HG03565 (cell line): ENCODE results near the gene CDH23.

Source experiments
- ATAC-seq: cut with Tn5 transposase; IDR thresholded peaks from one replicate; pipeline ENCODE4 v1.9.1; 2021; ENCODE audit warnings: mild to moderate bottlenecking, moderate library complexity; ENCODE audit not compliant: unreplicated experiment

The CDH23 gene

DNA sequence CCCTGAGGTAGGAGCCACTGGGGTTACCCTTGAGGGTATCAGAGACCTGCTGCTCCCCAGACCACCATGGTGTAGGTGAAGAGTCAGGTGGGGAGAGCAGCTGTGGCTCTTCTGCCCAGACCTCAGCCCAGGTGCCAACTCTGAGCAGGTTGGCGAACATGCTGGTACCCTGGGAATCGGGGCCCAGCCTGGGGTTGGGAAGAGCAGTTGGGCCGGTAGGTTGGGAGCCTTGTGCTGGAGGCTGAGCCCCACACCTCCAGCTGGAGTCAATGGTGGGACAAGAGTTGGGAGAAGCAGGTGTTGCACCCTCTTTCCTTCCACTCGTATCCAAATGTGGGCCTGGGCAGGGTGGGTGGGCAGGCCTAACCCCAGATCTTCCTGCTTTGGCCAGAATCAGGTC lies 114.5 kb downstream of the CDH23 start:
- no peak for ATAC-seq

GRCh38 chr10:71512312-71512711 lies 115.6 kb downstream of the CDH23 start:
- ATAC-seq, result no peak

GRCh38 chr10:71512761-71513539 lies 116.2 kb downstream of the CDH23 start:
- no peak for ATAC-seq

DNA sequence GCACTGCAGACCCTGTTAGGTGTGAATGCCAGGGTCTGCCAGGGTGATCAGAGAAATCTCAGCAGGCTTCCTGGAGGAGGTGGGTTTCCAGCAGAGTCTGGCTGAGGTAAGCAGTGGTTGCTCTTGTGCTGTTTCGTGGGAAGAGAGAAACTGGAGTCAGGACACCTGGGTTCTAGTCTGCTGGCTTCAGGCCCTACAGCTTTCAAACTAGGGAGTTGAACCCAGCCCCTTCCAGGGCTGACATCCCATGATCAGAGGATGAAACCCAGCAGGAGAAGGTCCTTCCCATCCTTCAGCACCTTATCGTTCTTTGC lies 116.8 kb downstream of the CDH23 start:
- no peak for ATAC-seq

DNA sequence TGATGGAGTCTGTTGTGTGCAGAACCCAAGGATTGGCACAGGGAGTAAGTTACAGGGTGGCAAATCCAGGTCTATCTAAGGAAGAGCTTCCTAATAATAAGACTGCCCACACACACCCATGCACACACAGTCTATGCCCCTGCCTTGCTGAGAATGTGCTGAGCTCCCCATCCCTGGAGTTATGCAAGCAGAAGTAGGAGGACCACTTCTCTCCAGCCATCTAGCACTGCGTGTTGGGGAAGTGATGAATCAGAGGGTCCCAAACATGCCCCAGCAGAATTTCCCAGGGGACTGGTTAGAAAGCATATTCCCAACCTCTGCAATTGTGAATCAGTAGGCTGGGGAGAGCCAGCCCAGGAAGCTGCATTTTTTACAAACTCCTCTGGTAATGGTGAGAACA lies 117.2 kb downstream of the CDH23 start:
- ATAC-seq, result no peak

DNA sequence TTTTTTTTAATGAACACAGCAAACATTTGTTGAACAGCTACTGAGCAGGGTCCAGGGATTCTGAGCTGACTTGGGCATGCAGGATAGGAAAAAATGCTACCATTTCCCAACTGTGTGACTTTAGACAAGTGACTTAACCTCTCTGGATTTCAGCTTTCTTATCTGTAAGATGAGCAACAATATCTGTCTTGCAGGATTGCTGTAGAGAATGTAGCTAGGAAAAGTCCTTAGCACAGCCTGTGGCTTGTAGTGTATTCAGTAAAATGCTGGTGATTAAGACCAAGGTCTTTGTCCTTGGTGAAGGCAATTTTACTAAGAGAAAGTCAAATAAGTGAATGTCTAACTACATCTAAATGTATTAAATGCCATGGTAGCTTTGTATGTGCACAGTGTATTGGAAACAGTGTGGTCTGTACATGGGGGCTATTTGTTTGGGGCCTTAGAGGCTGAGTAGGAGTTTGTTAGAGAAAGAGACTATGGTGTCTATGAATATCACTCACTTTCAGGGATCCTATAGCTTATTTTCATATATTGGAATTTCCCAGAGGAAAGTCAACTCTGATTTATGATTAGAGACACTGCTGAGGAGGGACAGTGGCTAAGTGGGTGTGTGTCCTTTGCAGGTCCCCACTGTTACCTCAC lies 118.9 kb downstream of the CDH23 start:
- ATAC-seq, result no peak

DNA sequence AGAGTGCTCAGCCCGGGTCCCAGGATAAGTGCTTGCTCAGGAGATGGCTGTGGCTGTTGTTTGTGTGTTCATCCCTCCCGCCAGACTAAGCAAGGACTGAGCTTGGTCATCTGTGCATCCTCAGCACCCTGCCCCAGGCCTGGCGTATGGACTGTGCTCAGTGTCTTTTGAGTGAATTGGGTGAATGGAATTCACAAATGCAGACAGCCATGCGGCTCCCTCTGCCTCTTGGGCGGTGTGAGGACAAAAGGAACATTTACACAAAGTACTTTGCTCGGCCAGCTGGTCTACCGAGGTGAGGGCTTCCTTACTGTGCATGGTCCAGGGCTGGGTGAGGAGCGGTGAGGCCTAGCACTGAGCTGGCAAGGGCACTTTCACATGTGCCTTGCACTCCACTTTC lies 120.2 kb downstream of the CDH23 start:
- ATAC-seq, result no peak

GRCh38 chr10:71517298-71518169 lies 120.8 kb downstream of the CDH23 start:
- no peak for ATAC-seq

GRCh38 chr10:71520042-71520441 lies 123.3 kb downstream of the CDH23 start:
- ATAC-seq, result no peak

DNA sequence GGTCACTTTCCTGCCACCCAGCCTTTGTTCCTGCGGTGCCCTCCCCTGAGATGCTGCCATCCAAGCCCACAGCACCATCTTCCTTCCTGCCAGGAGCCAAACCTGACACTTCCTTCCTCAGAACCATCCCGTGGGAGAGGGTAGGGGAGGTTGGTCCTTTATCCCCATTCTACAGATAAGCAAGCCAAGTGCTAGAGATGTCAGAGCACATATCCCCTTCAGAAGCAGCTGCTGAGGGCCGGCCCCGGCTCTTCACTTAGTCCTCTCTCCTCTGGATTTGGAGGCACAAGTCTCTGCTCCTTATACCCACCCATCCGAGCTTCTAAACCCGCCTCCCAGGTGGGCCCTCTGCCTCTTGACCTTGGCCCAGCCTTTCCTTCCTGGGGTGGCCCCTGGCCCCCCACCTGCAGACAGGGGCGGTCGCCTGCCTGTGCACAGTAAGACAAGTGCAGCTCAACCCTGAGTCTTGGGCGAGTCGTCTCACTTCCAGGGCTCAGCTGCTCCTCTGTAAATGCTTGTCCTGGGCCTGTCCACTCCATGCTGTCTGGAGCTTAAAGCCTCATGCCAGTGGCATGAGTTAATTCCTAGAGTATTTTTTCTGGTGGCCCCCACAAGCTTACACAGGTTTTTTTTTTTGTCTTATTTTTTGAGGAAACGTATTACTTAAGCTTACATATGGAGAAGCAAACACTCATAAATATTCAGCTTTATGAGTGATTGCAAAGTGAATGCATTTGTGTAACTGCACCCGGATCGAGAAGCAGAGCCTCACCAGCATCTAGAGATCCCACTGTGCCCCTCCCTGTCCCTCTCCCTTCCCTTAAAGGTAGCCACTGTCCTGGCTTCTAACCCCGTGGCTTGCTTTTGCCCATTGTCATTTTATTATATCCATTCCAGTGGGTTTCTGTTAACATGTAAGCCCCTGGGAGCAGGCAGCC lies 125.1 kb downstream of the CDH23 start:
- no peak for ATAC-seq

DNA sequence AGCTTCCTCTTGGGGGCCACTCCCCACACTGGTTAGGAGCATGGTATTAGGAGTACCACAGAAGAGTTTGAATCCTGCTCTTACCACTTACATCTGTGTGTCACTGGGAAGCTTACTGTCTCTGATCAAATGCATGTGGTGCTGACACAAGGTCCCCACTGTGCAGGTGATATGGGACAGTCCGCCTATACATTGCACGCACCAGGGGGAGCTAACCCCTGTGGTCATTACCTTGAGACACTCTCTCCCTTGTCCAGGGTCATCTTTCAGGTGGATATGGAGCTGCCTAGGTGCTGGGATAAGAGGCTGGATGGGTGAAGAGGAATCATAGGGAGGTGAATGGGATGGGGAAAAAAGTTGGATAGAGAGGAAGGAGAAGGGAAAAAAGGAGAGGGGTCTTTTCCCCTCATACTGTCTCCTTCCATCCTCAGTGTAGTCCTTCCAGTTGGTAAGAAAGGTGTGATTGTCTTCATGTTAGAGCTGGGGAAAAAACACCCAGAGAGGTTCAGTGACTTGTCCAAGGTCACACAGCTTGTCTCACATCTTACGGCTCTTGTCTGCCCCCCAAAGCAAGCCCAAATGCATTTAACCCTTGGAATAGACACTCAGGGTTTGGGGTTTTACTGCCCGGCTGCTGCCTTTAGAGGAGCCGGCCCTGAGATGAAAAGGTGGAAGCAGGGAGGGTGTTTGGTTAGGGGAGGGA lies 125.9 kb downstream of the CDH23 start:
- no peak for ATAC-seq

- ATAC-seq, result no peak
Measured at GRCh38 chr10:71523756-71524155, 127.0 kb downstream of the CDH23 start.

- ATAC-seq, result no peak
Measured at GRCh38 chr10:71525092-71525491, 128.4 kb downstream of the CDH23 start.

DNA sequence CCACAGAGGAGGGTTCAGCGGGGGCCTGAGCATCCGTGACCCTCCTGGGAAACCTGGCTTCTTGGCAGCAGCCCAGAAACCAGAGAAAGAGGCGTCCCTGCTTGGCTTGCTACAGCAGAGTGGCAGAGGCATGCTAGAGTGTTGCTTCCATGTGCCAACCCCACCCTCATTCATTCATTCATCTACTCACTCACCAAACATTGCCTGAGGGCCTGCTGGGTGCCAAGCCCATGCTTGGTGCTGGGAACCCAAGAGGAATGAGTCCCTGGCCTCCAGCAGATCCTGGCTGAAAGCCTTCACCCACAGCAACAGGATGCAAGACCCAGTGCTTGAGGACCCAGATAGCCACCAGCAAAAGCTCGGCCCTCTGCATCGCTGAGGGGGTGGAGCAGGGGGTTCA lies 129.0 kb downstream of the CDH23 start:
- no peak for ATAC-seq

GRCh38 chr10:71526653-71527052 lies 129.9 kb downstream of the CDH23 start:
- no peak for ATAC-seq

- no peak for ATAC-seq
Measured at GRCh38 chr10:71527135-71527534, 130.4 kb downstream of the CDH23 start.

DNA sequence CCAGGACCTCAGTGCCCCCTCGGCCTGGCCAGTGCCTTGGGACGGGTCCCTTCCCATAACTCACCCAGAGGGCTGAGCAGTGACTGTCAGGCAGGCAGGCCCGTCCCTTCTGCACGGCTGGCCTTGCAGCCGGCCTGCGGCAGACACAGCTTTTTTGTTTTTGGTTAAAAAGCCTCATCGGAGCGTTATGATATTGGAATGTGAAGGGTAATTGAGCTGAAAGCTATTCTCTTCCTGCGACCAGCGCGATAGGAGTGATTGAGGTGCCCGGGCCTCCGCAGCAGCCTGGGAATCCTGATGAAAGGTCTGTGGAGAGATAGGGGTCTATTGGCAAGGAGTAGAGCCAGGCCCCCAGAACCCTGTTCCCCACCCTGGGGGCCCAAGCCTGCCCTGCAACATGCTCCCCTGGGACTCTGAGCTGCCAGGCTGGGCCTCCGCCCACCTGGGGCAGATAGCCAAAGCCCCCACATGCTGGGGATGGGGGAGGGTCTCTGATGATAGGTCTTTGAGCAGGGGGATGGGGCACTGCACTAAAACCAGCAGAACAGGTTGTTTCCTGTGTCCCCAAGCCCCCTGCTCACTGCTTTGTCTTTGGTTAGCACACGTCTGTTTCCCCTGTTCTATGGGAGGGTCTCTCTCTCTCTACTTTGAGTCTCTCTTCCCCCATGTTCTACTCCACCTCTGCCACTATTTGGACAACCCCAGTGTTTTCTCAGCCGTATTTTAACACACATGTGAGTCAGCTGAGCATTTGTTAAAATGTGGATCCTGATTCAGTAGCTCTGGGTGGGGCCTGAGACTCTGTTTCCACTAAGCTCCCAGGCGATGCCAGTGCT lies 131.9 kb downstream of the CDH23 start:
- no peak for ATAC-seq

DNA sequence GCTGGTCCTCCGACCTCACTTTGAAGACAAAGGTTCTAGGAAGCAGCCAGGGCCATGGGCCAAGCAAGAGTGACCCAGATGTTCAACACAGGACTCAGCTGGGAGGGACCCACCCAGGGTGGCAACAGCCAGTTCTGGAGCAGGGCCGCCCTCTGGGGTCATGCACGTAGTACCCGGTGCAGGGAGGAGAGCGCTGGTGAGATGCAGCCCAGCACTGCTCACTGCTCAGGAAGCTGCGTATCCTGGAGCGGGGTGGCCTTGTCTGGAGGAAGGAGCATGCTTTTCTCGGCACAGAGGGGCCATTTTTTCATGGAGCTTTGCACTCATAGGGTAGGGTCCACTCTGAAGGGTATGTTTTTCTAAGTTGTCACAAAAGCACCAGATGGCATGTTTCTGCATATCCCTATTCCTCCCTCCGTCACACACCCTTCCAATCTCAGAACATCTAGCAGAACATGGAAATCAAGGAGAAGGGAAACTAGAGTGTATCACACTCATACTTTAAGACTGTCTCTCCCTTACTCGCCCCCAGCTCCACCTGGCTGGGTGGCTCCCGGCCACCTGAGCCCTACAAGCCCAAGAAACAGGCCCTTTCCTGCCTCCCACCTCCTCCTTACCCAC lies 132.6 kb downstream of the CDH23 start:
- no peak for ATAC-seq

DNA sequence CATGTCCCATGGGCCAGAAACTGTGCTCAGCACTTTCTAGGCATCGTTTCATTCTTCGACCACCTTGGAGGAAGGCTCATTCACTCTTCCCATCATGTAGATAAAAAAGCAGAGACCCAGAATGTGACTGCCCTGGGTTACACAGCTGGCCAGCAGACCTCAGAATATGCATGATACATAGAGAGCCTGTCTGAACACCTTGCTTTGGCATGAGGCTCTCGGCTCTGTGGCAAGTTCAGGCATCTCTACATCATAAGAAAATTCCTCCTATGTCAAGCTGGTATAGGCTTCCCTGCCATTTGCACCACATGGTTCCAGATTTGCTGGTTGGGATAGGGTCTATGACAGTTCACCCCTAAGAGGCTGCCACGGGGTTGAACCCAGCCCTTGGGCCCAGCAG lies 134.1 kb downstream of the CDH23 start:
- ATAC-seq, result no peak
